ENCODE data around the gene SGIP1. TPM values are rescaled to one million over a fixed set of nuclear protein-coding genes. Genes with fewer than 3 reads are reported as not detected.

The SGIP1 gene
- polyA plus RNA-seq, 3 donors = not detected

DNA sequence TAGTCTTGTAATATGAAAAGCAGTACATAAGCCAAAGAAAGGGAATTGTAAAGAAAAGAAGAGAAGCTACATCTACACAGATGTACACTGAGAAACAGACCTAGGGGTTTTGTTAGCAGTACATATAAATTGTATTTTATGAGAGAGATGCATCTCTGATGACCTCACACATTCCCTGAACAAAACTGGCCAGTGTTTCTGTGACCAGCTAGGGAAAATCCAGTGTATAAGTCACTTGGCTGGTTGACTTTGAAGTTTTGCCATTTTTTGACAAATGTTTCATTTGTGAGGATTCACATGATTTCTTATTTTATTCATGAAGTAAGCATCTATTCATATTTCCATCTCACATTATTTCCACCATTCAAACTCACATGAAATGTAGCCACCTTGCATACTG, 190.0 kb downstream of the SGIP1 start:
- H3K79me2 ChIP-seq (ENCODE audit: insufficient read depth, low read length) = no peaks in the 10 kb centered on the region
- H3K4me1 Mint-ChIP-seq = peaks cover 8% of the 10 kb centered on the region
- H3K27ac Mint-ChIP-seq = no peak overlapping the region
- peaks cover 0 to 3% (median 2%) of the 10 kb centered on the region in 3 donors for H3K27me3 Mint-ChIP-seq (ENCODE audit: low read depth in 3 of 3)
- no peak overlapping the region for H3K27ac ChIP-seq (ENCODE audit: low read depth in 1 of 2, low read length in 2 of 2)
- no peaks in the 10 kb centered on the region for H3K36me3 Mint-ChIP-seq
- peaks cover 0 to 2% (median 0%) of the 10 kb centered on the region in 7 donors for H3K9me3 Mint-ChIP-seq
- TF ChIP-seq, protein P1, sequence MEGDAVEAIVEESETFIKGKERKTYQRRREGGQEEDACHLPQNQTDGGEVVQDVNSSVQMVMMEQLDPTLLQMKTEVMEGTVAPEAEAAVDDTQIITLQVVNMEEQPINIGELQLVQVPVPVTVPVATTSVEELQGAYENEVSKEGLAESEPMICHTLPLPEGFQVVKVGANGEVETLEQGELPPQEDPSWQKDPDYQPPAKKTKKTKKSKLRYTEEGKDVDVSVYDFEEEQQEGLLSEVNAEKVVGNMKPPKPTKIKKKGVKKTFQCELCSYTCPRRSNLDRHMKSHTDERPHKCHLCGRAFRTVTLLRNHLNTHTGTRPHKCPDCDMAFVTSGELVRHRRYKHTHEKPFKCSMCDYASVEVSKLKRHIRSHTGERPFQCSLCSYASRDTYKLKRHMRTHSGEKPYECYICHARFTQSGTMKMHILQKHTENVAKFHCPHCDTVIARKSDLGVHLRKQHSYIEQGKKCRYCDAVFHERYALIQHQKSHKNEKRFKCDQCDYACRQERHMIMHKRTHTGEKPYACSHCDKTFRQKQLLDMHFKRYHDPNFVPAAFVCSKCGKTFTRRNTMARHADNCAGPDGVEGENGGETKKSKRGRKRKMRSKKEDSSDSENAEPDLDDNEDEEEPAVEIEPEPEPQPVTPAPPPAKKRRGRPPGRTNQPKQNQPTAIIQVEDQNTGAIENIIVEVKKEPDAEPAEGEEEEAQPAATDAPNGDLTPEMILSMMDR (IDR thresholded peaks at IDR 0.05) = no peak
- no peaks in the 10 kb centered on the region for H3K27me3 ChIP-seq (ENCODE audit: control insufficient read depth in 2 of 2, insufficient read depth in 2 of 2, low read length in 2 of 2)
- H3K36me3 ChIP-seq (replicated peaks in 1 of 2; ENCODE audit: control insufficient read depth in 1 of 2, insufficient read depth in 2 of 2, low read length in 2 of 2) = no peaks in the 10 kb centered on the region
- no peaks in the 10 kb centered on the region for H3K9me3 ChIP-seq (replicated peaks in 1 of 2; ENCODE audit: control insufficient read depth in 1 of 2, insufficient read depth in 1 of 2, low read length in 2 of 2)
- H3K4me3 ChIP-seq (replicated peaks in 1 of 3; ENCODE audit: low read depth in 2 of 3, low read length in 3 of 3) = no peak overlapping the region
- DNase-seq = no peak
- H2AFZ ChIP-seq (ENCODE audit: insufficient read depth, low read depth, low read length, poor library complexity, severe bottlenecking) = no peak overlapping the region
- no peaks in the 10 kb centered on the region for H4K20me1 ChIP-seq (ENCODE audit: insufficient read depth, low read length)
- no peak overlapping the region for H3K4me3 Mint-ChIP-seq
- intact Hi-C loops (cut with micrococcal nuclease) = loop anchor here in 1 of 2 donors (10.0 kb wide), 1 partner anchor 159 kb away; no protein-coding TSS in a partner anchor
- H3K4me1 ChIP-seq (ENCODE audit: control insufficient read depth in 1 of 2, insufficient read depth in 2 of 2, low read length in 2 of 2) = peaks cover 0 to 4% of the 10 kb centered on the region in 2 donors
- H3K9ac ChIP-seq (ENCODE audit: insufficient read depth, low read length, poor library complexity, severe bottlenecking) = no peak overlapping the region
- H3K4me2 ChIP-seq (replicated peaks; ENCODE audit: extremely low read depth, low read length, poor library complexity, severe bottlenecking) = no peak overlapping the region

DNA sequence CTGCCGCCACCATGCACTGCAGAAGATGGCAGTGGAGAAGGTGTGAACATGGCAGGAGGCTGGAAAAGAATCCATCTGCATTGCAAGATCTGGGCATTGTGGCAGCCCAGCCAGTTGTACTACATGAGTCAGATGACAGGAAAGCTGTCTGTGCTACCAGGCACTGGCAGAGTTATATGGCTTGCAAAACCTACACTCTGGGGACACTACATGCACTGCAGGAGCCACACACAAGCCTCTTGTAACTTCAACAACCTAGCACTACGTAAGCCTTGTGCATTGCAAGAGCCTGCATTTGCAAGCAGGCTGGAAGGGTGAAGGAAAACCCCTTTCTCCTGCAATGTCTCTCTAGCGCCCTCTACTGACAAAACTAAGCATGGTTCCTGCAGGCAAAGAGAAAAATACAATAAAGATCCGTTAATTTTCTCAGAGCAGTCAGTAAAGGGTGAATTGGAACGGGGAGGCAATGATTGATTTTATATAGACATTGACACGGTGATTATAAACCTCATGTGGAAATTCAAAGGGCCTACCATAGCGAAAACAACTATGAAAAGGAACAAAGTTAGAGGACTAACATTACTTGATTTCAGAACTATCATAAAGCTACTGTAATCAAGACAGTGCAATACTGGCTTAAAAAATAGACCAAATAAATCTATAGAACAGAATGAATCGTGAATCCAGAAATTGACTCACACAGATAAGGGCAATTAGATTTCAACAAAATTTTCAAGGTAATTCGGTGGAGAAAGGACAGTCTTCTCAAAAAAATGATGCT, 192.1 kb downstream of the SGIP1 start:
- TF ChIP-seq, protein P1 (IDR thresholded peaks at IDR 0.05) = peak; percentile 99
- H3K9me3 Mint-ChIP-seq = peaks cover 0 to 2% (median 0%) of the 10 kb centered on the region in 7 donors
- H3K4me2 ChIP-seq (replicated peaks; ENCODE audit: extremely low read depth, low read length, poor library complexity, severe bottlenecking) = no peak overlapping the region

More for the DNA sequence above, 192.1 kb downstream of the SGIP1 start:
- Mint-ChIP-seq H3K36me3 (no peaks in the 10 kb centered on the region), H3K4me1 (peaks cover 13% of the 10 kb centered on the region), H3K27me3 (ENCODE audit: low read depth in 3 of 3) (peaks cover 0 to 4% (median 2%) of the 10 kb centered on the region in 3 donors), H3K4me3 (no peak overlapping the region), H3K27ac (peak overlapping the region in 4 of 7 donors; percentile 50 to 76 (median 58))
- H3K9me3 ChIP-seq (replicated peaks in 1 of 2; ENCODE audit: control insufficient read depth in 1 of 2, insufficient read depth in 1 of 2, low read length in 2 of 2) = no peaks in the 10 kb centered on the region
- no peak overlapping the region for H3K4me3 ChIP-seq (replicated peaks in 1 of 3; ENCODE audit: low read depth in 2 of 3, low read length in 3 of 3)
- no peaks in the 10 kb centered on the region for H3K36me3 ChIP-seq (replicated peaks in 1 of 2; ENCODE audit: control insufficient read depth in 1 of 2, insufficient read depth in 2 of 2, low read length in 2 of 2)
- no peak overlapping the region for H2AFZ ChIP-seq (ENCODE audit: insufficient read depth, low read depth, low read length, poor library complexity, severe bottlenecking)
- WGBS (ENCODE audit: insufficient coverage) = 36% methylated on average over 3 of the region's 9 CpGs
- peaks cover 0 to 4% of the 10 kb centered on the region in 2 donors for H3K4me1 ChIP-seq (ENCODE audit: control insufficient read depth in 1 of 2, insufficient read depth in 2 of 2, low read length in 2 of 2)
- H3K27me3 ChIP-seq (ENCODE audit: control insufficient read depth in 2 of 2, insufficient read depth in 2 of 2, low read length in 2 of 2) = no peaks in the 10 kb centered on the region
- no peaks in the 10 kb centered on the region for H3K79me2 ChIP-seq (ENCODE audit: insufficient read depth, low read length)
- peak; percentile 59 to 83 (median 72) for DNase-seq
- H3K9ac ChIP-seq (ENCODE audit: insufficient read depth, low read length, poor library complexity, severe bottlenecking) = no peak overlapping the region
- H3K27ac ChIP-seq (ENCODE audit: low read depth in 1 of 2, low read length in 2 of 2) = no peak overlapping the region
- intact Hi-C loops (cut with micrococcal nuclease) = loop anchor here in 1 of 2 donors (10.0 kb wide), 1 partner anchor 161 kb away; no protein-coding TSS in a partner anchor
- no peaks in the 10 kb centered on the region for H4K20me1 ChIP-seq (ENCODE audit: insufficient read depth, low read length)

All from CD14-positive monocyte (primary cell).